Measurements from ENCODE around the gene RBM22. TPM values are rescaled to one million over a fixed set of nuclear protein-coding genes. Genes with fewer than 3 reads are reported as not detected.

RBM22 gene
- polyA plus RNA-seq, 1 of the 3 experiments (the other 2 are of a cell fraction): 30.7 TPM

DNA sequence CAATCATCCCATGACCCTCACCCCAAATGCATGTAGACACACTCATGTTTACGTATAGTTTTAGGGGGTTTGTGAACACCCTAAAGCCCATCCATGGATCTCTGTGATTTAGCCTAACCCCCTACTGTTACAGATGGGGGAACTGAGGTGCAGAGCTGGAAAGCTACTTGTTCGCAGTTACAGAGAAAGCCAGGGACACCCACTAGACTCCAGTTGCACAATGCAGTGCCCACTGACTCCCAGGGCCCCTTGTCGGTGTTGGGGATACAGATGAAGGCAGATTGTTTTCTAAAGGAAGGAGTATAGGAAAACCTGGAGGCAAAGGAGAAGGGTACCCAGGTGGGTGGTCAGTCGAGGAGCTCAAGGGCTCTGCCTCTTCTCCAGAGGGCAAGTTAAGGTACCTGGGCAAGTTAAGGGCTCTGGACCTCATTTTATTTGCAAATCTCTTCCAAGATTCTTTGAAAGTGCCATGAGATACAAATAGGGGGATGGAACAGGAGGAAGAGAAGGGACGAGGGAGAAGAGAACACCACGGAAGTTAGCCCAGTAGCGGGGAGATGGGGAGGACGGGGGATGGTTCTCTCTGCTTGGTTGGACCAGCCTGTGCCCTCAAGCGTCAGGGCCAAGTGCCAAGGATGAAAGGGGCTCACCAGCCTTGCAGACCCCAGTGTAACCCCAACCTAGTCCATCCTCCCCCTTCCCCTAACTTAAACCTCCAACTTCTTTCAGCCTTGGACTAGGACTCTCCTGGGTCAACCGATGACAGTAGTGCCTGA is 38.9 kb downstream of the RBM22 start:
- Histone ChIP-seq H3K79me2 (ENCODE audit: insufficient read depth) (no peaks in the 10 kb centered on the region), H3K4me3 (ENCODE audit: low read depth in 2 of 2, low read length in 1 of 2) (no peak overlapping the region), H3K4me1 (ENCODE audit: control insufficient read depth in 1 of 2, insufficient read depth in 2 of 2, low read depth in 1 of 2, low read length in 1 of 2) (peaks cover 0 to 25% of the 10 kb centered on the region in 2 experiments; a peak in 1 of 4 replicates), H3K9ac (no peak overlapping the region), H3K4me2 (no peak overlapping the region), H3F3A (replicated peaks; ENCODE audit: insufficient read depth) (no peaks in the 10 kb centered on the region), H4K20me1 (ENCODE audit: insufficient read depth) (no peaks in the 10 kb centered on the region), H2AFZ (ENCODE audit: low read depth) (no peak overlapping the region), H3K9me2 (no peaks in the 10 kb centered on the region), H3K36me3 (replicated peaks in 1 of 2; ENCODE audit: control insufficient read depth in 1 of 2, insufficient read depth in 2 of 2, low read length in 1 of 2) (no peaks in the 10 kb centered on the region), H3K27ac (ENCODE audit: low read depth in 2 of 2, low read length in 1 of 2) (no peak overlapping the region), H3K27me3 (ENCODE audit: insufficient read depth) (no peaks in the 10 kb centered on the region), H3K9me3 (no peaks in the 10 kb centered on the region)
- DNase-seq: no peak
- POLR2A ChIA-PET: no interaction called here
- no peak for TF ChIP-seq NRF1 (IDR thresholded peaks at IDR 0.05; ENCODE audit: low read depth, low read length)
- TF ChIP-seq PBX3 (IDR thresholded peaks at IDR 0.05): no peak
- no peak for TF ChIP-seq EP300 (IDR thresholded peaks at IDR 0.05; ENCODE audit: borderline replicate concordance in 1 of 2, low read depth in 1 of 2, low read length in 1 of 2)
- TF ChIP-seq, protein P1, sequence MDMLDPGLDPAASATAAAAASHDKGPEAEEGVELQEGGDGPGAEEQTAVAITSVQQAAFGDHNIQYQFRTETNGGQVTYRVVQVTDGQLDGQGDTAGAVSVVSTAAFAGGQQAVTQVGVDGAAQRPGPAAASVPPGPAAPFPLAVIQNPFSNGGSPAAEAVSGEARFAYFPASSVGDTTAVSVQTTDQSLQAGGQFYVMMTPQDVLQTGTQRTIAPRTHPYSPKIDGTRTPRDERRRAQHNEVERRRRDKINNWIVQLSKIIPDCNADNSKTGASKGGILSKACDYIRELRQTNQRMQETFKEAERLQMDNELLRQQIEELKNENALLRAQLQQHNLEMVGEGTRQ (IDR thresholded peaks at IDR 0.05; ENCODE audit: borderline replicate concordance, low read depth, low read length): no peak
- no peak for TF ChIP-seq TEAD4 (IDR thresholded peaks at IDR 0.05; ENCODE audit: borderline replicate concordance, insufficient read depth)
- no peak for TF ChIP-seq FOXJ3 (CRISPR knock-in tag; IDR thresholded peaks at IDR 0.05)
- no peak for TF ChIP-seq USF1 (IDR thresholded peaks at IDR 0.05; ENCODE audit: borderline replicate concordance, low read depth)
- TF ChIP-seq MAX (IDR thresholded peaks at IDR 0.05; ENCODE audit: low read depth): no peak
- TF ChIP-seq NFIC (IDR thresholded peaks at IDR 0.05; ENCODE audit: borderline replicate concordance): no peak
- no peak for TF ChIP-seq CHD2 (IDR thresholded peaks at IDR 0.05; ENCODE audit: low read length, partially characterized antibody)
- TF ChIP-seq GABPA (IDR thresholded peaks at IDR 0.05; ENCODE audit: low read depth): no peak
- no peak for TF ChIP-seq ELF1 (IDR thresholded peaks at IDR 0.05)
- CTCF ChIA-PET: interaction anchor here (0.8 to 4.3 kb wide), 8 partner anchors 9 to 212 kb away, joined by 3 to 33 read pairs (median 4); partner anchors contain the start of genes RBM22 and SMIM3
- 81% methylated on average over 9 of the region's 10 CpGs for WGBS (ENCODE audit: low lambda C conversion rate)

GRCh38 chr5:150661086-150661485 is 39.8 kb downstream of the RBM22 start, which contains the start of gene MYOZ3:
TSS of gene MYOZ3 (plus strand) at chr5:150661251. CDS start at chr5:150662942, 1,691 bp downstream.
- Histone ChIP-seq H3K27ac (ENCODE audit: low read depth in 2 of 2, low read length in 1 of 2) (no peak within 1 kb of the TSS), H3K9me3 (no peaks in the 10 kb centered on the region), H3F3A (replicated peaks; ENCODE audit: insufficient read depth) (no peaks in the 10 kb centered on the region), H3K4me3 (ENCODE audit: low read depth in 2 of 2, low read length in 1 of 2) (no peak within 1 kb of the TSS), H3K79me2 (ENCODE audit: insufficient read depth) (no peaks in the 10 kb centered on the region), H3K36me3 (replicated peaks in 1 of 2; ENCODE audit: control insufficient read depth in 1 of 2, insufficient read depth in 2 of 2, low read length in 1 of 2) (no peaks in the 10 kb centered on the region), H3K4me2 (no peak within 1 kb of the TSS), H3K9me2 (no peaks in the 10 kb centered on the region), H2AFZ (ENCODE audit: low read depth) (no peak within 1 kb of the TSS), H3K27me3 (ENCODE audit: insufficient read depth) (no peaks in the 10 kb centered on the region), H4K20me1 (ENCODE audit: insufficient read depth) (no peaks in the 10 kb centered on the region), H3K4me1 (ENCODE audit: control insufficient read depth in 1 of 2, insufficient read depth in 2 of 2, low read depth in 1 of 2, low read length in 1 of 2) (peaks cover 0 to 33% of the 10 kb centered on the region in 2 experiments; a peak in 1 of 4 replicates), H3K9ac (no peak within 1 kb of the TSS)
- peak; percentile 34 for DNase-seq
- POLR2A ChIA-PET: interaction anchor here (0.7 to 1.2 kb wide), 3 partner anchors 84 to 101 kb away, joined by 3 read pairs; no protein-coding TSS in a partner anchor
- 38% methylated on average over 1 of the region's 7 CpGs for WGBS (ENCODE audit: low lambda C conversion rate)
- TF ChIP-seq RCOR1 (IDR thresholded peaks at IDR 0.05; ENCODE audit: low read length) (no peak), RXRA (IDR thresholded peaks at IDR 0.05; ENCODE audit: borderline replicate concordance, low read depth) (no peak), RFX5 (IDR thresholded peaks at IDR 0.05; ENCODE audit: low read length) (no peak), NFIC (IDR thresholded peaks at IDR 0.05; ENCODE audit: borderline replicate concordance) (no peak), RAD21 (IDR thresholded peaks at IDR 0.05; ENCODE audit: low read length) (no peak), TCF12 (IDR thresholded peaks at IDR 0.05) (no peak), JUND (IDR thresholded peaks at IDR 0.05) (no peak), PBX3 (IDR thresholded peaks at IDR 0.05) (no peak), GABPA (IDR thresholded peaks at IDR 0.05; ENCODE audit: low read depth) (no peak), ELF1 (IDR thresholded peaks at IDR 0.05) (no peak), EZH2phosphoT487 (IDR thresholded peaks at IDR 0.05; ENCODE audit: borderline replicate concordance, low read depth) (no peak), SMC3 (IDR thresholded peaks at IDR 0.05; ENCODE audit: low read depth, low read length) (no peak)
- TF ChIP-seq, protein P1 (IDR thresholded peaks at IDR 0.05; ENCODE audit: borderline replicate concordance, low read depth, low read length): no peak
- CTCF ChIA-PET: interaction anchor here (1.0 to 4.3 kb wide), 9 partner anchors 8 to 211 kb away, joined by 3 to 33 read pairs (median 4); partner anchors contain the start of gene RBM22

Data from SK-N-SH (cell line).